HCT116 (cell line): ENCODE data around the gene MCAT.

Source experiments
- CTCF ChIP-seq, 3 experiments: fragments of 200-600 bp in 1 of 3; sonication (generic) in 1 of 3; IDR thresholded peaks in 2 of 3; conservative IDR thresholded peaks in 1 of 3; 2 replicates each; pipeline ENCODE4 v1.5.1; 2012 to 2017; ENCODE audit warnings: low read depth in 2 of 3, low read length in 2 of 3, antibody characterized with exemption in 1 of 3, borderline replicate concordance in 1 of 3, control low read depth in 1 of 3, mild to moderate bottlenecking in 1 of 3, mixed read lengths in 1 of 3, mixed run types in 1 of 3, moderate library complexity in 1 of 3; ENCODE audit not compliant: insufficient read depth in 1 of 3
- MAX ChIP-seq: IDR thresholded peaks from 2 replicates; pipeline ENCODE4 v1.6.1; 2012
- POLR2A ChIP-seq: IDR thresholded peaks from 2 replicates; pipeline ENCODE4 v1.7.0; 2011; ENCODE audit warnings: borderline replicate concordance; ENCODE audit not compliant: insufficient read depth, insufficient read length; ENCODE audit errors: extremely low read depth

GRCh38 chr22:43118024-43118849 is 25.0 kb downstream of the MCAT start:
- TF ChIP-seq CTCF (IDR thresholded peaks at IDR 0.05 in 2 of 3, conservative IDR thresholded peaks at IDR 0.05 in 1 of 3; ENCODE audit: borderline replicate concordance in 1 of 3, insufficient read depth in 1 of 3, low read depth in 2 of 3, low read length in 2 of 3) (no peak), POLR2A (no peak), MAX (no peak)
